Liver (tissue), 9 donors: Measurements from ENCODE around the gene SPATS1. TPM values are rescaled to one million over a fixed set of nuclear protein-coding genes. Genes with fewer than 3 reads are reported as not detected.

ENCODE experiments used
- DNase-seq: peaks from one replicate; pipeline ENCODE4 v3.0.0-alpha.2; 2017; ENCODE audit warnings: low spot score
- H3K27ac ChIP-seq, 2 donors: one replicate each; pipeline ENCODE4 v1.7.0; 2013; ENCODE audit warnings: inconsistent platforms in 2 of 2, low read length in 2 of 2, control low read depth in 1 of 2, low read depth in 1 of 2, mild to moderate bottlenecking in 1 of 2
- H3K27me3 ChIP-seq, 4 donors: one replicate each; pipeline versions ENCODE4 v1.6.1 to v1.7.0; 2013; ENCODE audit warnings: low read length in 3 of 4, inconsistent platforms in 1 of 4, mild to moderate bottlenecking in 1 of 4, moderate library complexity in 1 of 4; ENCODE audit not compliant: control insufficient read depth in 4 of 4, insufficient read depth in 4 of 4
- H3K36me3 ChIP-seq, 4 donors: one replicate each; pipeline versions ENCODE4 v1.6.1 to v1.7.0; 2013; ENCODE audit warnings: low read length in 3 of 4, mild to moderate bottlenecking in 3 of 4, low read depth in 1 of 4, moderate library complexity in 1 of 4; ENCODE audit not compliant: control insufficient read depth in 4 of 4, insufficient read depth in 3 of 4
- H3K4me1 ChIP-seq, 4 donors: one replicate each; pipeline versions ENCODE4 v1.6.1 to v1.7.0; 2013; ENCODE audit warnings: low read length in 3 of 4, mild to moderate bottlenecking in 3 of 4, moderate library complexity in 1 of 4; ENCODE audit not compliant: control insufficient read depth in 4 of 4, insufficient read depth in 4 of 4
- H3K4me3 ChIP-seq, 3 donors: one replicate each; pipeline versions ENCODE4 v1.6.1 to v1.7.0; 2013; ENCODE audit warnings: low read length in 3 of 3, control low read depth in 1 of 3, low read depth in 1 of 3, mild to moderate bottlenecking in 1 of 3
- H3K9ac ChIP-seq, 2 donors: one replicate each; pipeline ENCODE4 v1.7.0; 2013; ENCODE audit warnings: low read length in 2 of 2, mild to moderate bottlenecking in 2 of 2, moderate library complexity in 2 of 2, control low read depth in 1 of 2, low read depth in 1 of 2
- H3K9me3 ChIP-seq, 4 donors: one replicate each; pipeline versions ENCODE4 v1.6.1 to v1.7.0; 2013; ENCODE audit warnings: low read length in 3 of 4; ENCODE audit not compliant: control insufficient read depth in 4 of 4
- ATF3 ChIP-seq: IDR thresholded peaks from 2 replicates; pipeline ENCODE4 v1.6.1; 2016; ENCODE audit warnings: antibody characterized with exemption
- CTCF ChIP-seq: fragments of 150-350 bp; IDR thresholded peaks from 2 replicates; pipeline ENCODE4 v1.5.1; 2017; ENCODE audit warnings: improper control_type of control experiment, low read depth, low read length; ENCODE audit not compliant: missing input control
- EGR1 ChIP-seq, 2 donors: IDR thresholded peaks; 2 replicates each; pipeline ENCODE4 v1.6.1; 2016 to 2018; ENCODE audit warnings: antibody characterized with exemption in 2 of 2, low read depth in 2 of 2
- FOXA1 ChIP-seq: IDR thresholded peaks from 2 replicates; pipeline ENCODE4 v1.6.1; 2016; ENCODE audit warnings: antibody characterized with exemption
- FOXA2 ChIP-seq: IDR thresholded peaks from 2 replicates; pipeline ENCODE4 v1.6.1; 2016; ENCODE audit warnings: antibody characterized with exemption
- GABPA ChIP-seq, 2 donors: IDR thresholded peaks in 1 of 2; conservative IDR thresholded peaks in 1 of 2; 2 replicates each; pipeline ENCODE4 v1.6.1; 2016; ENCODE audit warnings: antibody characterized with exemption in 2 of 2, mild to moderate bottlenecking in 1 of 2, moderate library complexity in 1 of 2
- HNF4A ChIP-seq, 2 donors: conservative IDR thresholded peaks; 2 replicates each; pipeline ENCODE4 v1.6.1; 2016; ENCODE audit warnings: antibody characterized with exemption in 2 of 2, mild to moderate bottlenecking in 2 of 2
- HNF4G ChIP-seq: IDR thresholded peaks from 2 replicates; pipeline ENCODE4 v1.6.1; 2016; ENCODE audit warnings: antibody characterized with exemption
- JUND ChIP-seq, 2 donors: IDR thresholded peaks; 2 replicates each; pipeline ENCODE4 v1.6.1; 2016; ENCODE audit warnings: antibody characterized with exemption in 2 of 2
- MAX ChIP-seq: IDR thresholded peaks from 2 replicates; pipeline ENCODE4 v1.6.1; 2016; ENCODE audit warnings: antibody characterized with exemption
- NR2F2 ChIP-seq: IDR thresholded peaks from 2 replicates; pipeline ENCODE4 v1.6.1; 2016; ENCODE audit warnings: antibody characterized with exemption
- RAD21 ChIP-seq, 2 donors: IDR thresholded peaks; 2 replicates each; pipeline ENCODE4 v1.6.1; 2016; ENCODE audit warnings: antibody characterized with exemption in 2 of 2, mild to moderate bottlenecking in 2 of 2
- REST ChIP-seq: IDR thresholded peaks from 2 replicates; pipeline ENCODE4 v1.6.1; 2016; ENCODE audit warnings: antibody characterized with exemption, mild to moderate bottlenecking
- RXRA ChIP-seq, 2 donors: IDR thresholded peaks; 2 replicates each; pipeline ENCODE4 v1.6.1; 2017 to 2018; ENCODE audit warnings: antibody characterized with exemption in 2 of 2, mild to moderate bottlenecking in 1 of 2
- SP1 ChIP-seq: IDR thresholded peaks from 2 replicates; pipeline ENCODE4 v1.6.1; 2018; ENCODE audit warnings: antibody characterized with exemption, mild to moderate bottlenecking
- TAF1 ChIP-seq: conservative IDR thresholded peaks from 2 replicates; pipeline ENCODE4 v1.6.1; 2016; ENCODE audit warnings: antibody characterized with exemption, mild to moderate bottlenecking
- YY1 ChIP-seq: IDR thresholded peaks from 2 replicates; pipeline ENCODE4 v1.6.1; 2016; ENCODE audit warnings: antibody characterized with exemption, mild to moderate bottlenecking
- ZBTB33 ChIP-seq: IDR thresholded peaks from 2 replicates; pipeline ENCODE4 v1.6.1; 2016; ENCODE audit warnings: antibody characterized with exemption
- WGBS: extraction: QIAGEN DNeasy Blood & Tissue Kit; methylation state at CpG from one replicate; pipeline ENCODE4 v1.1.7; 2013; 5-methylcytosine and 5-hydroxymethylcytosine counted together
- polyA plus RNA-seq, 2 donors: library from polyadenylated mRNA; stranded (reverse) in 1 of 2; unstranded in 1 of 2; fragments of 200-250 nt in 1 of 2; fragments of >200 nt in 1 of 2; fragmentation: Nextera tagmentation in 1 of 2; extraction: Ambion mirVana in 1 of 2; gene quantifications; one replicate each; pipeline versions ENCODE4 v1.2.1 to v1.2.3, GENCODE V29; 2013 to 2015
- total RNA-seq, 2 donors: library from RNA; depleted of rRNA; stranded (reverse); fragments of >200 nt; gene quantifications; one replicate each; pipeline ENCODE4 v1.2.3, GENCODE V29; 2014
- donor health status: healthy.
- donor health status: healthy.
- donor health status: healthy.
- donor health status: healthy.
- donor health status: healthy.

SPATS1 gene
- total and polyA plus RNA-seq, 4 donors = not detected

- Histone ChIP-seq H3K4me1 (peaks cover 0 to 44% (median 30%) of the 10 kb centered on the region in 4 donors), H3K27ac (peak within 1 kb of the TSS; percentile 100), H3K9me3 (no peaks in the 10 kb centered on the region), H3K36me3 (peaks cover 0 to 11% (median 7%) of the 10 kb centered on the region in 4 donors), H3K27me3 (no peaks in the 10 kb centered on the region), H3K4me3 (peak within 1 kb of the TSS; percentile 61 to 95 (median 94)), H3K9ac (peak within 1 kb of the TSS; percentile 99 to 100)
- WGBS = under 1% methylated on average over 56 of the region's 56 CpGs
- DNase-seq = peak; percentile 90
- TF ChIP-seq JUND (IDR thresholded peaks at IDR 0.05) (peak; percentile 19 to 69), NR2F2 (no peak), ATF3 (no peak), CTCF (no peak), HNF4A (conservative IDR thresholded peaks at IDR 0.05) (no peak), FOXA1 (no peak), TAF1 (peak; percentile 59), GABPA (IDR thresholded peaks at IDR 0.05 in 1 of 2, conservative IDR thresholded peaks at IDR 0.05 in 1 of 2) (peak in 1 of 2 donors; percentile 52), REST (peak; percentile 57), EGR1 (IDR thresholded peaks at IDR 0.05; ENCODE audit: low read depth in 2 of 2) (peak in 1 of 2 donors; percentile 46), YY1 (peak; percentile 82), HNF4G (no peak), ZBTB33 (peak; percentile 100), SP1 (peak; percentile 53), FOXA2 (no peak), RXRA (IDR thresholded peaks at IDR 0.05) (peak in 1 of 2 donors; percentile 11), RAD21 (IDR thresholded peaks at IDR 0.05) (no peak), MAX (no peak)
These were observed 45.1 kb downstream of the SPATS1 start, which contains the start of gene CDC5L for GRCh38 chr6:44387346-44388134. Gene CDC5L, plus strand, starts transcription at chr6:44387706. Its CDS starts 118 bp downstream, at chr6:44387824.
